ENCODE data around the gene LHX4.

The LHX4 gene

DNA sequence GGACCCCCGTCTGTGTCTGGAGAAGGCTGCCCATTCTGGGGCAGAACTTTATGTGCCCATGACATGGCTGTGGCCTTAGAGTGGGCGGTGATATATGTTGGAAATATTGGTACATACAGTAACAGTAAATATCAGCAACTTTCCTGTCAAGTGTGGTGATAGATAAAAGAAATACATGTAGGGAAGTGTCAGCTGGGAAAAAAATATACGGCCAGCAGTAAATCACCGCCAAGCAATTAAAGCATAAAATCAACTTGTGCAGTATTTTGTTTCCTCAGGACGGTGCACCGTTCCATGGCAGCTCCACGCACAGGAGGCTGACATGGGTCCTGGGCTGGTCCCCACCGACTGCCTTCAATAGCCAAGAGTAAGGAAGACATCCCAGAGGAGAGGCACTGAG lies 27.4 kb downstream of the LHX4 start:
- DNase-seq (ENCODE audit: low spot score), result no peak

- DNase-seq (ENCODE audit: low spot score), result no peak
These were observed 28.2 kb downstream of the LHX4 start for GRCh38 chr1:180258290-180258689.

GRCh38 chr1:180258935-180259334 lies 28.9 kb downstream of the LHX4 start:
- DNase-seq (ENCODE audit: low spot score), result no peak

DNA sequence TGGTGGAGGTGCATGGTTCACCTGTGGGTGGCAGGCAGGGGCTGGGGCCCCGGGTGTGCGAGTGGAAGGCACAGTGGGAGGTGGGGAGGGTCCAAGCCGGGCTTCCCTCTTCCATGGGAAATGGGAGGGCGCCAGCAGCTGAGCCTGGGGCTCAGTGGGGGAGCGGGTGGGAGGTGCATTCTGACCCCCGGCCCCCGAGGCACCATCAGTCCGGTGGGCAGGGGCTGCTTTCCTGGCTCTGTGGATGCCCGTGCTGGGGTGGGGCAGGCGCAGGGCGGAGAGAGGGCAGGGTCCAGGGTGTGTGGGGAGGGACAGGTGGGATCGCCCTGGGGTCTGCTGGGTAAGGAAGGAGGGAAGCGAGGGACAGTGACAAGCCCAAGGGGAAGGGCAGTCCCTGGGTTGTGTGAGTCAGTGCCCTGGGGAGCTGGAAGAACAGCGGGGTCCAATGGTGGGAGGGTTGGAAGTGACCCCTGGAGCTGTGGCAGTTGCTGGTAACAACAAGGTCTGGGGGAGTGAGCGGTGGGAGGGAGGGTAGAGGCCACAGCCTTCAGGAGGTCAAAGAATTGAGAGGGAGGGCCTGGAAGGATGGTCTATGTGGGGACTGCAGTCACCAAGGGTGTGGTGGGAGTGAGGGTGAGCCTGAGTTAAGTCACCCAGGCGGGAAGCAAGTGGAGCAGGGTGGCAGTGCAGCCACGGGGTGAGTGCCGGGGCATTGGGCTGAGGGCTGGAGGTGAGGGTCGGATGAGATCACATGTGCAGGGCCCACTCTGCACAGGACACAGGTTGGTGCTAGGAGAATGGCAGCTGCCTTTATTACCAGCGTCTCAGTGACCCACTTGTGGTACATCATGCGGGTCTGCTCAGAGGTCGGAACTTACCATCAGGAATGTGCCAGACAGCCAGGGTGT lies 29.6 kb downstream of the LHX4 start:
- no peak for DNase-seq (ENCODE audit: low spot score)

- DNase-seq (ENCODE audit: low spot score), result no peak
These were observed 30.5 kb downstream of the LHX4 start for GRCh38 chr1:180260541-180260940.

- DNase-seq (ENCODE audit: low spot score), result no peak
These were observed 31.0 kb downstream of the LHX4 start for GRCh38 chr1:180261030-180261429.

GRCh38 chr1:180261524-180262155 lies 31.6 kb downstream of the LHX4 start:
- no peak for DNase-seq (ENCODE audit: low spot score)

DNA sequence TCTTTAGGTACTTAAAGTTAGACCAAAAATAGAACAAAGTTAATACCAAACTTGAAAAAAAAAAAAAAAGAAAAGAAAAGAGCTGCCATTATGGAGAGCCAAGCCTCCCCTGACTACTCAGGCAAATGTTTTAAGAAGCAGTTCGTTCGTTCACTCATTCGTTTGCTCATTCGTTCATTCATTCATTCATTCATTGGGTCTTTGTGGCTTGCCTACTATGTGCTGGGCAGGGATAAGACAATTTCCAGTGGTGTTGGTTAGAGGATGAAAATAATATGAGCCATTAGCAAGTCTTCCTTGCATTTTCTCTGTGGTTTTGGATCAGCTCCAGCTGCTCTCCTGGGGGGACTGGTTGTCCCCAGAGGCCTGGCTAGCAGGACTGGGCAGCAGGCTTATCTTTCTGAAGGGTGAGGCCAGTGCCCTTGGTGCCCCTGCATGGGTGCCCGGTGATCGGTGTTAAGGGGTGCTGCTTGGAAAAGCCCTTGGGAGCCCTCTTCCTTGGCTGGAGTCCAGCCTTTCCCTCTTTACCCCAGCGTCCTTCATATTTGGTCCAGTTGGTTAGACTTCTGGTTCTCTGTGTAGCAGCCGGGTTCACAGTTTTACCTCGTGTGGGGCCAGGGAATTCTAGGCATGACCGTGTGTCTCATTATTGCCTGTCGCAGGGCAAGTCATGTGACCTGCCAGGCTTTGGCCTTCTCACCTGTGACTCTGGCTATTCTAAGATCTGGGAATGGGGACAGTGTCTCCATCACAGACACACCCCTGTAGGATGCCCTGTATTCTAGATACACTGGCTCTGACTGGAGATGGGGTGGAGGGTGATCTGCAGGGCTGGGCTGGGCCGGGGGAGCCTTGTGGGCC lies 32.8 kb downstream of the LHX4 start:
- DNase-seq (ENCODE audit: low spot score), result no peak

DNA sequence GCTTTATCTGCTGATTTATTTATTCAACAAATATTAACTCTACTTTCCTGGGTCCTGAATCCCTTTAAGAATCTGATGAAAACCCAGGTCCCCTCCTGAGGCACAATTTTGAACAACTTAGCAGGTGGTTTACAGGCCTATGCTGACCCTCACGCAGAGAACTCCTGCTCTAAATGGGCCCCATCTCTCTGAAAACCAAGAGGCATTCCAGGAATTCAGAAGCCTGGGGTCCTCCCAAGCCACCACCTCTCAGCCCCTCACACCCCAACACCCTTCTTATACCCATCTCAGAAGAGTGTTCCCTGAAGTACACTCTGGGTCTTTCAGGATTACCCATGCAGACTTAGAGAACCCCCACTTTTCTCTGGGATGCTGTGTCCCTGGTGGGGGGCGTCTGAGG lies 34.5 kb downstream of the LHX4 start:
- no peak for DNase-seq (ENCODE audit: low spot score)

DNA sequence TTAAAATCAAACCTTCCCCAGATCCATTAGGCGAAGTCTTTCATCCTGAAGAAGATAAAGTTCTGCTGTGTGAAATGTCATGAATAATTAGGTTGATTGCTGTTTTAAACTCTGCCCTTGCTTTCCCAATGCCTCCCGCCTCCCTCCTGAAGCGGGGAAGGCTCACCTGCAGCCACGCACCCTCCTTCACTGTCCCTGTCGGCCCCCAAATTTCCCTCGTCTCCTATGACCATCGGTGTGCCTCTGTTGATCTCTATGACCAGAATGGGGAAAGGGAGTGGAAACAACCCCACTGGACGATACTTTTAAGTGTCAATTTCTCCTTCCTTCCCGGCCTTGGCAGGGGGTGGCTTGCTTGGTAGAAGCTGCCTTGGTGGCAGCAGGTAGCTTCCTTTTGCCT lies 35.1 kb downstream of the LHX4 start:
- DNase-seq (ENCODE audit: low spot score), result no peak

- no peak for DNase-seq (ENCODE audit: low spot score)
These were observed 35.8 kb downstream of the LHX4 start for GRCh38 chr1:180265871-180266270.

GRCh38 chr1:180266275-180267210 lies 36.5 kb downstream of the LHX4 start:
- no peak for DNase-seq (ENCODE audit: low spot score)

DNA sequence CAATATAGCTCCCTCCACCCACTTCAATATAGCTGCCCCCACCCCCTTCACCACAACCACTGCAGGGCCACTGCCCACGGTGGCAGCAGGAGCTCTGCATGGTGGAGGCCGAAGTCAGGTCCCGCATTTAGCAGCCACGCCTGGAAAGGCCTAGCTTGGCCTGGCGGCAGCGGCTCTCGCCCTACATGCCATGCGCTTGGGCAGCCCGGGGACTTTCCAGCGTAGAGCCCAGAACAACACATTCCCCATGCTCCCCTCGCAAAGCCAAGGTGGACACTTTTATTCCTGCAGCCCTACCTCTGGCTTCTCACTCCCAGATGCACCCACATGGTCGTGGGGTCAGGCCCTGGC lies 37.1 kb downstream of the LHX4 start:
- DNase-seq (ENCODE audit: low spot score), result no peak

DNA sequence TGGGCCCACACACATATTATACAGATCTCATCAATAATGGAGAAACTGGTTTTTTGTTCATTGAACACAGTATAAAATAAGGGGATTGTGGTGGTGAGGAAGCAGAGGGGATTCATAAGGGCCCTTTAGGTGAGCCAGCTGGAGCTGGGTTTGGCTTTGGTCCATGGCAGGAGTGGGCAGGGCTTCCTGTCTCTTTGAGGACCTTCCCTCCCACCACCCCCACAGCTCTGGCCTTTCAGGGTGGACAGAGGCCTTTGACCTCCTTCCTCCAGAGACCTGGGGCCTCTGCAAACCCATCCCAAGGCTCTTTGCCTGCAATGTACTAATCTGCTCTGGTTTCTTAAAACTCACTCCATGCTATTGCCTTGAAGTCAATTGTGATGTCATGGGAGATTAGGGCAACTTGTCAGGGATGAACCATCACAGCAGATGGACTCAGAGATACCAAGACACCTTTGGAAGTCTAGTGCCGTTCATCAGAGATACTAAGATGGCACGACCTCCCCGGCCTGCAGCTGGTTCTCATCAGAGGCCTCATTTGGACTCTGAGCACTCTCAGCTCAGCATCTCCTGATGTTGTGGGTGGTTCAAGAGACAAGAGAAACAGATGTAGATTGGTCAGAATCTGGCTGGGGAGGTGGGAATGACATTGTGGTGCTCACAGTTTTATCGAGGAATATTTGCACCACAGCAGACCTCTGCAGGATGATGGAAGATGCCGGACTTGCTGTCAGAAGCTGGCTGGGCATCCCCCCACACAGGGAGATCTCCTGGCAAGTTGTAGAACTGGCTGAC lies 37.9 kb downstream of the LHX4 start:
- DNase-seq (ENCODE audit: low spot score), result no peak

DNA sequence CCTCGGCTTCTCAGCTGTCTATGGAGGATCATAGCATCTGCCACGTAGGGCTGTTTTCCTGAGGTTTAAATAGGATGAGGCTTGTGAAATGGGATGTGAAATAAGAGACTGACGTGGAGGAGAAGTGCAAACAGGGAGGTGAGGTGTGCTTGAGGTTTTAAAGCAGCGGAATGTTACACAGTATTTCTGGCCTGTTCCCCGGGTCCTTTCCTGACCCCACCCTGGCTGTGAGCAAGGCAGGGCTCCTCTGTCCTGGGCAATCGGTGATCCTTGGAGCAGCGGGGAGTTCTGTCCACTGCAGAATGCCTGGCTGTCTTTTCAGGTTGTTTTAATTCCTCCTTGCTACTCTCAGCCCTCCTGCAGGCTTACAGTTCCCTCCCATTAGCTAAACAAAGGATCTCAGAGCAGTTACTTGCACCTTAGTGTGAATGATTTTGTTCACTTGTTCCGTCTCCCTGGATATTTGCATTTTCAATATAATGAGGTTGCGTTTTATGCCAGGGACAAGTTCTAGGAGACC lies 38.6 kb downstream of the LHX4 start:
- no peak for DNase-seq (ENCODE audit: low spot score)

DNA sequence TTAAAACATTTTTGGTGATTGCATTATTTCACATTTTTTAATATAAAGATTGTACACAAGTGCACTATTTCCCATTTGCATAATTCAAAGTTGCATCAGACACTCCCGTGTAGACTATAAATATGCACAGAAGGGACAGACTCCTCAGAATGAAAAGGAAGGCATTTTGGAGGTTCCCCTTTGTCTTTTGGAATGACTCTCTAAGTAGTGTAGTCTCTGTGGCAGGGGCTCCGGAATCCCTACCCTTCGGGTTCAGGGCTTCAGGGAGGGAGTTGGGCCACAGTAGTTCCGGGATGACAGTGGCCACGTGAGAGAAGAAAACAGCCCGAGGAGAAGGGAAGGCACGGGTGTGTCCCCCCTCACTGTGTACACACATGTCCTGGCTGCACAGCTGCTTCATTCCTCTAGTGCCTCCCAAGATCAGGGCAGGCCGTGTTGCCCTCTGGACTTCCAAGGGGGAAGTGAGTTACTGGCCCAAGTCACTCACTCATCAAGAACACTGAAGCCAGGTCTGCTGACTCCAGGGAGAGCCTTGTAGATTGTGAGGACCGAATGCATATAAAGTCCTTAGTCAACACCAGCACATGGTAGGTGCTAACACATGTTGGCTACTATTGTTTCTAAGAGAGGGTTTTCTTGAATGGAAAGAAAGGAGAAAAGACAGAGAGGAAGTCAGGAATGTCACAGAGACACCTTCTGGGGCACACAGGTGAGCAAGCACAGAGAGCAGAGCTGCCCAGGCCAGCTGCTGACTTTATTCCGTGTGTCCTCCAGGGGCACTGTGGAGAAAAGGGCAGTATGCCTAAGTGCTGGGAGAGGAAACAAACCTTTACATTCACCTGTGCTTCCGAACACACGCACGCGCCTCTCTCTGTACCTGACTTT lies 39.8 kb downstream of the LHX4 start:
- no peak for DNase-seq (ENCODE audit: low spot score)

- DNase-seq (ENCODE audit: low spot score), result no peak
These were observed 40.6 kb downstream of the LHX4 start for GRCh38 chr1:180270530-180271271.

All from HuH-7 (cell line).